SU-DHL-6 (cell line): ENCODE data around the gene FRG2.

Experiments used
- H2AFZ ChIP-seq: fragments of 200-600 bp; sonication (generic); 2 replicates; pipeline ENCODE4 v1.6.1; 2014; ENCODE audit warnings: low read depth, mild to moderate bottlenecking, moderate library complexity, mixed read lengths, antibody characterized with exemption, low read length; ENCODE audit not compliant: severe bottlenecking
- H3F3A ChIP-seq: fragments of 200-600 bp; shearing (Covaris generic); 2 replicates; pipeline ENCODE4 v1.6.0; 2016; ENCODE audit warnings: antibody characterized with exemption, mild to moderate bottlenecking; ENCODE audit not compliant: insufficient read depth
- H3K27ac ChIP-seq: fragments of 200-600 bp; sonication (generic); 2 replicates; pipeline ENCODE4 v1.5.1; 2016; ENCODE audit warnings: low read depth, mild to moderate bottlenecking, low read length, moderate library complexity, mixed read lengths
- H3K27me3 ChIP-seq: fragments of 200-600 bp; sonication (generic), shearing (Covaris generic); 2 replicates; pipeline ENCODE4 v1.6.0; 2014; ENCODE audit warnings: mild to moderate bottlenecking, low read length
- H3K36me3 ChIP-seq: fragments of 200-600 bp; sonication (generic); 2 replicates; pipeline ENCODE4 v1.6.1; 2014; ENCODE audit warnings: mild to moderate bottlenecking, low read length, mixed read lengths
- H3K4me2 ChIP-seq: fragments of 300-600, 200-600 bp; shearing (Covaris generic), sonication (generic); 2 replicates; pipeline ENCODE4 v1.6.0; 2014; ENCODE audit warnings: low read length, low read depth, mild to moderate bottlenecking; ENCODE audit not compliant: poor library complexity, severe bottlenecking
- H3K4me3 ChIP-seq: fragments of 200-600 bp; sonication (generic); 2 replicates; pipeline ENCODE4 v1.5.1; 2014; ENCODE audit warnings: antibody characterized with exemption, low read length, mild to moderate bottlenecking, mixed read lengths; ENCODE audit not compliant: insufficient read depth, poor library complexity, severe bottlenecking
- H3K79me2 ChIP-seq: fragments of 200-600 bp; sonication (generic); 2 replicates; pipeline ENCODE4 v1.6.1; 2014; ENCODE audit warnings: mild to moderate bottlenecking, low read length, moderate library complexity; ENCODE audit not compliant: insufficient read depth
- H3K9ac ChIP-seq: fragments of 200-600 bp; sonication (generic); 2 replicates; pipeline ENCODE4 v1.7.0; 2014; ENCODE audit warnings: mild to moderate bottlenecking, low read length
- H3K9me2 ChIP-seq: fragments of 200-600 bp; sonication (generic); replicated peaks from 2 replicates; pipeline ENCODE4 v1.6.1; 2014; ENCODE audit warnings: low read length; ENCODE audit not compliant: insufficient read depth
- H3K9me3 ChIP-seq: fragments of 200-600 bp; sonication (generic); 2 replicates; pipeline ENCODE4 v1.6.1; 2014; ENCODE audit warnings: low read length, mixed read lengths; ENCODE audit not compliant: insufficient read depth
- H4K20me1 ChIP-seq: fragments of 200-600 bp; sonication (generic); 2 replicates; pipeline ENCODE4 v1.6.1; 2014; ENCODE audit warnings: low read depth, mild to moderate bottlenecking, antibody characterized with exemption, low read length, moderate library complexity, mixed read lengths
- CTCF ChIP-seq: fragments of 200-600 bp; sonication (generic); IDR thresholded peaks from one replicate; pipeline ENCODE4 v1.5.1; 2017; ENCODE audit warnings: antibody characterized with exemption, mild to moderate bottlenecking, low read length, moderate library complexity; ENCODE audit not compliant: insufficient read depth, poor library complexity, severe bottlenecking
- EZH2phosphoT487 ChIP-seq: fragments of 200-600 bp; sonication (generic), shearing (Covaris generic); conservative IDR thresholded peaks from 2 replicates; pipeline ENCODE4 v1.6.1; 2018; ENCODE audit warnings: mild to moderate bottlenecking, antibody characterized with exemption, low read length, moderate library complexity, mixed read lengths

FRG2 gene

GRCh38 chr4:189979196-189980047 lies 47.6 kb downstream of the FRG2 start:
- Histone ChIP-seq H3K4me2 (no peak overlapping the region), H3F3A (no peaks in the 10 kb centered on the region), H3K4me3 (no peak overlapping the region), H3K9ac (no peak overlapping the region), H2AFZ (no peak overlapping the region), H3K36me3 (no peaks in the 10 kb centered on the region), H3K79me2 (no peaks in the 10 kb centered on the region), H3K9me3 (no peaks in the 10 kb centered on the region), H3K27ac (no peak overlapping the region), H4K20me1 (no peaks in the 10 kb centered on the region), H3K9me2 (no peaks in the 10 kb centered on the region), H3K27me3 (no peaks in the 10 kb centered on the region)
- no peak for TF ChIP-seq EZH2phosphoT487
- TF ChIP-seq CTCF = no peak
